Naive thymus-derived CD8-positive, alpha-beta T cell (primary cell): ENCODE data around the gene SRGAP1. TPM values are rescaled to one million over a fixed set of nuclear protein-coding genes. Genes with fewer than 3 reads are reported as not detected.

Experiments used
- ATAC-seq, 2 donors: fragments of 150-1000 bp; cut with Tn5 transposase in 1 of 2; sonication (Bioruptor Pico), chemical (Tn5 transposase) in 1 of 2; 1 replicate in 1 of 2; 2 replicates in 1 of 2; pipeline ENCODE4 v1.10.0; 2021; ENCODE audit warnings: mild to moderate bottlenecking in 2 of 2, moderate library complexity in 2 of 2
- POLR2A ChIA-PET: fragments of 350-600 bp; sonication (Branson Sonifier 250); formaldehyde crosslinking; loops from one replicate; lab custom pipeline; 2021; ENCODE audit warnings: antibody characterized with exemption; lab: Charles Lee
- DNase-seq, 10 donors: peaks; one replicate each; pipeline versions ENCODE4 v3.0.0 to v3.0.0-alpha.2; 2020 to 2022
- H3K27ac Mint-ChIP-seq, 10 donors: one replicate each; pipeline ENCODE4 v1.8.0; 2020 to 2022; ENCODE audit warnings: mild to moderate bottlenecking in 10 of 10, mixed read lengths in 10 of 10, moderate library complexity in 4 of 10, inconsistent platforms in 1 of 10
- H3K27me3 Mint-ChIP-seq, 5 donors: one replicate each; pipeline ENCODE4 v1.8.0; 2021 to 2022; ENCODE audit warnings: mixed read lengths in 5 of 5
- H3K36me3 Mint-ChIP-seq, 3 donors: one replicate each; pipeline ENCODE4 v1.8.0; 2020 to 2022; ENCODE audit warnings: mixed read lengths in 3 of 3, mild to moderate bottlenecking in 2 of 3, inconsistent platforms in 1 of 3
- H3K4me1 Mint-ChIP-seq, 4 donors: one replicate each; pipeline ENCODE4 v1.8.0; 2021 to 2022; ENCODE audit warnings: mixed read lengths in 4 of 4
- H3K4me3 Mint-ChIP-seq, 10 donors: one replicate each; pipeline ENCODE4 v1.8.0; 2020 to 2022; ENCODE audit warnings: mild to moderate bottlenecking in 10 of 10, mixed read lengths in 10 of 10, moderate library complexity in 6 of 10, inconsistent platforms in 1 of 10
- H3K9me3 Mint-ChIP-seq, 9 donors: one replicate each; pipeline ENCODE4 v1.8.0; 2020 to 2022; ENCODE audit warnings: mixed read lengths in 9 of 9, mild to moderate bottlenecking in 3 of 9, inconsistent platforms in 1 of 9, moderate library complexity in 1 of 9
- polyA plus RNA-seq, 3 donors: library from polyadenylated mRNA; unstranded; fragments of 300-500 nt; fragmentation: Illumina TruSeq; gene quantifications; one replicate each; pipeline ENCODE4 v1.2.3, GENCODE V29; 2021
- total RNA-seq, 8 experiments: library from RNA in 2 of 8; stranded (reverse) in 2 of 8; gene quantifications; one replicate each; pipeline ENCODE4 v1.2.3 and lab custom pipeline; 2021 to 2026

SRGAP1 gene
- total and polyA plus RNA-seq, 5 experiments from 2014 or later = 0.01 to 0.04 (median 0.03) TPM; not detected in 2

- ATAC-seq = no peak
- no peak for DNase-seq
- H3K9me3 Mint-ChIP-seq = peaks cover 0 to 23% (median 7%) of the 10 kb centered on the region in 9 donors
- no peaks in the 10 kb centered on the region for H3K4me1 Mint-ChIP-seq
- H3K36me3 Mint-ChIP-seq = no peaks in the 10 kb centered on the region
- H3K4me3 Mint-ChIP-seq = no peak overlapping the region
- POLR2A ChIA-PET = no interaction called here
- H3K27me3 Mint-ChIP-seq = peaks cover 4 to 9% (median 7%) of the 10 kb centered on the region in 5 donors
- H3K27ac Mint-ChIP-seq = no peak overlapping the region
Observed at GRCh38 chr12:63904653-63905052, 60.2 kb downstream of the SRGAP1 start.

- DNase-seq (no peak), ATAC-seq (no peak)
- POLR2A ChIA-PET = no interaction called here
- no peaks in the 10 kb centered on the region for H3K36me3 Mint-ChIP-seq
- H3K4me1 Mint-ChIP-seq = no peaks in the 10 kb centered on the region
- H3K27ac Mint-ChIP-seq = no peak overlapping the region
- H3K27me3 Mint-ChIP-seq = peaks cover 4 to 9% (median 7%) of the 10 kb centered on the region in 5 donors
- H3K4me3 Mint-ChIP-seq = no peak overlapping the region
- H3K9me3 Mint-ChIP-seq = peaks cover 0 to 23% (median 7%) of the 10 kb centered on the region in 9 donors
Observed at GRCh38 chr12:63905544-63905943, 61.0 kb downstream of the SRGAP1 start.

GRCh38 chr12:63906876-63907275 is 62.4 kb downstream of the SRGAP1 start:
- DNase-seq (no peak), ATAC-seq (no peak)
- POLR2A ChIA-PET = no interaction called here
- Mint-ChIP-seq H3K27me3 (peaks cover 0 to 9% (median 4%) of the 10 kb centered on the region in 5 donors), H3K9me3 (peaks cover 0 to 23% (median 7%) of the 10 kb centered on the region in 9 donors), H3K4me1 (no peaks in the 10 kb centered on the region), H3K4me3 (no peak overlapping the region), H3K27ac (no peak overlapping the region), H3K36me3 (no peaks in the 10 kb centered on the region)

- DNase-seq (no peak), ATAC-seq (no peak)
- Mint-ChIP-seq H3K9me3 (peaks cover 0 to 23% (median 7%) of the 10 kb centered on the region in 9 donors), H3K27me3 (peaks cover 0 to 9% (median 4%) of the 10 kb centered on the region in 5 donors), H3K36me3 (no peaks in the 10 kb centered on the region), H3K4me1 (no peaks in the 10 kb centered on the region), H3K27ac (no peak overlapping the region), H3K4me3 (no peak overlapping the region)
- POLR2A ChIA-PET = no interaction called here
Observed at GRCh38 chr12:63907561-63907960, 63.1 kb downstream of the SRGAP1 start.

DNA sequence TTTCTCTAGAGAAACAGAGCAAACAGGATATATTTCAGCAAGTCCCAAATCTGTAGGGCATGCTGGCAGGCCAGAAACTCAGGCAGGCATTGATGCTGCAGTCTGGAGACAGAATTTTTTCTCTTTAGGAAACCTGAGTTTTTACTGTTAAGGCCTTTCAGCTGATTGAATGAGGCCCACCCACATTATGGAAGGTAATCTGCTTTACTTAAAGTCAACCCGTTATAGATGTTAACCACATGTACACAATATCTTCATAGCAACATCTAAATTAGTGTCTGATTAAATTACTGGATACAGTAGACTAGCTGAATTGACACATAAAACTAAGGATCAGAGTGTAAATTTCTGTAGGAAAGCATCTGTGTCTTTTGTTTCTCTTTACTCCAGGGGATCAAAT is 65.2 kb downstream of the SRGAP1 start:
- POLR2A ChIA-PET = no interaction called here
- ATAC-seq (no peak), DNase-seq (no peak)
- Mint-ChIP-seq H3K4me1 (no peaks in the 10 kb centered on the region), H3K9me3 (peaks cover 0 to 23% (median 4%) of the 10 kb centered on the region in 9 donors), H3K27ac (no peak overlapping the region), H3K27me3 (no peaks in the 10 kb centered on the region), H3K36me3 (no peaks in the 10 kb centered on the region), H3K4me3 (no peak overlapping the region)

GRCh38 chr12:63911341-63911740 is 66.8 kb downstream of the SRGAP1 start:
- Mint-ChIP-seq H3K36me3 (no peaks in the 10 kb centered on the region), H3K4me1 (no peaks in the 10 kb centered on the region), H3K9me3 (peaks cover 0 to 12% (median 4%) of the 10 kb centered on the region in 9 donors), H3K27me3 (no peaks in the 10 kb centered on the region), H3K4me3 (no peak overlapping the region), H3K27ac (no peak overlapping the region)
- ATAC-seq (no peak), DNase-seq (no peak)
- POLR2A ChIA-PET = no interaction called here

DNA sequence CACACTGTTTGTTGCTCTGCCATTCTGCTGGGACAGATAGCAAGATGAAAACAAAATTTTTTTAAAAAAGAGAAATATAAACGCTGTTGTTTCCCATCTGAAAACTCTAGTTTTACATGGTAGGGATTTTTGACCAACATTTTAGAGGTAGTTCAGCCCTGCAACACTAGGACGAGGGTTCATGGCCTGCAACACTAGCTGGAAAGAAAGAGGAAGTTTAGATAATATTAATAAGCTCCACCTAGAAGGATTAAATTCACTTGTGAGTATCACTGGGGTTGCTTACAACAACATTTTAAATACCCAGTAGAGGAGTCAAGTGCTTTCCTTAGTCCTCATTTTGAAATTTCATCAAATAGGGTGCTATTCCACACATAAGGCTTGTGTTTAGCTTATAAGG is 68.2 kb downstream of the SRGAP1 start:
- Mint-ChIP-seq H3K36me3 (no peaks in the 10 kb centered on the region), H3K4me3 (no peak overlapping the region), H3K27ac (no peak overlapping the region), H3K27me3 (no peaks in the 10 kb centered on the region), H3K9me3 (peaks cover 0 to 8% (median 0%) of the 10 kb centered on the region in 9 donors), H3K4me1 (peaks cover 0 to 3% (median 0%) of the 10 kb centered on the region in 4 donors)
- ATAC-seq (no peak), DNase-seq (no peak)
- POLR2A ChIA-PET = no interaction called here

DNA sequence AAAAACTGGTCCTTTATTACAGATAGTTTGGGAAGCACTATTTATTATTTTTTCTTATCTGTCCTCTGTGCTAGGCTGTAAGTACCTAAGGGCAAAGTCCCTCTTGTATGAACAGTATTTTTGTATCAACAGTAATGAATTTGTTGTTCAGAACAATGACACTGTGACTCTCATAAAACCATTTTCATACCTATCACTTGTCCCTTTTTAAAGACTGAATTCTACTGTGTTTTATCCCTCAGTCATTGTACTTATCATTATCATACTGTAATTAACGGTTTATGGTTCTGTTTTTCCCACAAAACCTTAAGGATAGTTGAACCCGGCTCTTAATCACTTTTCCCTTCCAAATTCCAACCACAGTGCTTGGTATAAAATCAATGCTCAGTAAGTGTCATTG is 69.4 kb downstream of the SRGAP1 start:
- H3K4me3 Mint-ChIP-seq = no peak overlapping the region
- H3K36me3 Mint-ChIP-seq = no peaks in the 10 kb centered on the region
- peaks cover 0 to 3% (median 0%) of the 10 kb centered on the region in 4 donors for H3K4me1 Mint-ChIP-seq
- POLR2A ChIA-PET = no interaction called here
- ATAC-seq (no peak), DNase-seq (no peak)
- peaks cover 0 to 4% (median 0%) of the 10 kb centered on the region in 9 donors for H3K9me3 Mint-ChIP-seq
- H3K27me3 Mint-ChIP-seq = no peaks in the 10 kb centered on the region
- H3K27ac Mint-ChIP-seq = no peak overlapping the region

DNA sequence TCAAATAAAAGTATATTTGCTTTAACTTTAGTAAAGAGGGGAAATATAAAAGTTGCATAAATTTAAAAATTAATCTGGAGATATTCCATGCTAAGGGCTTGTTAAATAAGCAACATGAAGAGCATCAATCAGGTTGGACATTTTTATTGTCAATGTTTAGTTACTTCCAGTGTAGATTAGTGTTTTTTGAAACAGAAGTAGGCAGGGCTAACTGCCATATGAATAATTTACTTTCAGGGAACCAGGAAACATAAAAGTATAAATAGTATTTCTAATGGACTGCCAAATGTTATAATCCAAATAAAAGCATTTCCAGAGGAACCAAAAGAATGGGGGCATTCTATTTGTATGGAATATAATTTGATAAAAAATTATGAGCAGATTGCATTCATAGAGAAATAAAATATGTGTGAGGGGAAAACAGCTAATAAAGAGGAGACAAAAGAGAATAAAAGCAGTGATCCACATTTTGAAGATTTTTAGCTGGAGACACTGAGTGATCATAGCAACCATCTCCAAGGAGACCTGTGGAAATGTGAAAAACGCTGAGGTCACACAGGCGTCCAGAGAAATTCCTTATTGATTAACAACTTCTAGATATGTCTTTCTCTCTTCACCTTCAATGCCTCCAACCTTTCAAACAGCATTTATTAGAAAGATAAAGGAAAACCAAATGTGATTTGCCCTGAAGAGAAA is 70.8 kb downstream of the SRGAP1 start:
- no peaks in the 10 kb centered on the region for H3K36me3 Mint-ChIP-seq
- POLR2A ChIA-PET = no interaction called here
- DNase-seq (no peak), ATAC-seq (no peak)
- no peaks in the 10 kb centered on the region for H3K9me3 Mint-ChIP-seq
- no peaks in the 10 kb centered on the region for H3K27me3 Mint-ChIP-seq
- H3K4me1 Mint-ChIP-seq = peaks cover 0 to 3% (median 0%) of the 10 kb centered on the region in 4 donors
- H3K27ac Mint-ChIP-seq = no peak overlapping the region
- H3K4me3 Mint-ChIP-seq = no peak overlapping the region

DNA sequence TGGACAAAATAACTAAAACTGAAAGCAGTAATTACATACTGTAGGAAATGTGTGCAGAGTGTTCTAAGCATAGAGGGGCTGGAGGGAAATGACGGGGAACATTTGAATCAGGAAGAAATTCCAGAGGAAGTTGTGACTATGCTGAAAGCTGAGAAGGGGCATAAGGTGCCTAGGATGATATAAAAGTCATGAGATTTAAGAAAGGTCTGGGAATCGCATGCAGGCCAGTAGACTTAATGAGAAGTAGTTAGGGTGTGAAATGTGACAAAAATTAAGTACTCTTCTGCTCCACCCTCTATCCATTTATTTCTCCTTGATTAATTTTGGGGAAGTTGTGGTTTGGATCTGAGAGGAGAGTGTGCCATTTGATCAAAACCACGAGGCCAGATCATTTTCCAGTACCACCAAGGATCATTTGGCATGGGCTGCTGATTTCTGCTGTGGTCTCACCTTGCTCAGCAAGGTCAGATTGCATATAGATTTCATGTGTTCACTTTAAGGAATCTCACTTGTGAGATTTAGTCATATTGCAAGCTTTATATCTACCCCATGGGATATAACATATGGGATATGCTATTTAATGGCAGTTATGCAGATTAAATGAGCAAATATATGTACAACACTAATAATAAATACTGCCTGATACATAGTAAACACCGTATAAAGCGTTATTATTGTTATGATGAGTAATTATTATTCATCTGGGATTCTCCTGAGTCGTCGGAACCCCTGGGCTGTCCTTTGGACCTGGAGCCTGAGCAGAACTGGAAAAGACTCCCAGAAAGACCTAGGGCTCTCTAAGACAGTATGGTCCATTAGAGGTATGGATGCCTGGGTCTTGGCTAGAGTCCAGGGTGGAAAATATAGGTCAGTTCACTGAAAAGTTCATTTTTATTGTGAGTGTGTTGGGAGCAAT is 72.3 kb downstream of the SRGAP1 start:
- Mint-ChIP-seq H3K9me3 (no peaks in the 10 kb centered on the region), H3K4me3 (no peak overlapping the region), H3K27ac (no peak overlapping the region), H3K27me3 (peaks cover 0 to 3% (median 0%) of the 10 kb centered on the region in 5 donors), H3K4me1 (peaks cover 0 to 3% (median 0%) of the 10 kb centered on the region in 4 donors), H3K36me3 (no peaks in the 10 kb centered on the region)
- ATAC-seq (no peak), DNase-seq (no peak)
- POLR2A ChIA-PET = no interaction called here

DNA sequence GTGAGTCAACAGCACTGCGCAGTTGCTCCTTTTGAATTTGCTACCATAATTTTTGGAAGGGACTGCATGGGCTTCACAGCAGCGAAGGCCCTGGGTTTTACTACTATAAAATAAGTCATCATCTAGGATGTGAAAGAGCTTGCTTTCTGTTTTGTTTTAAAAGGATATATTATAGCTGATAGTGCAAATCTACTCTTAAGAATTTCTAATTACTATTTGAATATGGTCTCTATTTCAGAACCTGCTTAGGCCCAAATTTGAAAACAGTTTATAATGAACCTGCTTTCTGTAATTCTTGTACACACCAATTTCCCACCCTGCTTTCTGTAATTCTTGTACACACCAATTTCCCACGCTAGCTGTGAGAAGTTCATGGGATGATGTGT is 73.0 kb downstream of the SRGAP1 start:
- peaks cover 0 to 3% (median 0%) of the 10 kb centered on the region in 5 donors for H3K27me3 Mint-ChIP-seq
- no peak for ATAC-seq
- no peak overlapping the region for H3K4me3 Mint-ChIP-seq
- peaks cover 0 to 3% (median 0%) of the 10 kb centered on the region in 4 donors for H3K4me1 Mint-ChIP-seq
- no peaks in the 10 kb centered on the region for H3K9me3 Mint-ChIP-seq
- H3K36me3 Mint-ChIP-seq = no peaks in the 10 kb centered on the region
- POLR2A ChIA-PET = no interaction called here
- no peak overlapping the region for H3K27ac Mint-ChIP-seq
- no peak for DNase-seq

GRCh38 chr12:63917864-63918799 is 73.6 kb downstream of the SRGAP1 start:
- DNase-seq (no peak), ATAC-seq (no peak)
- Mint-ChIP-seq H3K27ac (no peak overlapping the region), H3K36me3 (no peaks in the 10 kb centered on the region), H3K4me3 (no peak overlapping the region), H3K4me1 (peaks cover 0 to 3% (median 0%) of the 10 kb centered on the region in 4 donors), H3K27me3 (peaks cover 0 to 3% (median 0%) of the 10 kb centered on the region in 5 donors), H3K9me3 (no peaks in the 10 kb centered on the region)
- POLR2A ChIA-PET = no interaction called here
